ENCODE results near the gene NPHP4.

The NPHP4 gene

GRCh38 chr1:5947071-5947821 is 45.0 kb downstream of the NPHP4 start:
- no peak for DNase-seq

- DNase-seq: no peak
Measured at GRCh38 chr1:5945445-5945844, 46.8 kb downstream of the NPHP4 start.

GRCh38 chr1:5944843-5945167 is 47.4 kb downstream of the NPHP4 start:
- DNase-seq: no peak

GRCh38 chr1:5944154-5944842 is 47.9 kb downstream of the NPHP4 start:
- DNase-seq: no peak

GRCh38 chr1:5943343-5944124 is 48.7 kb downstream of the NPHP4 start:
- DNase-seq: no peak

GRCh38 chr1:5941671-5942070 is 50.6 kb downstream of the NPHP4 start:
- no peak for DNase-seq

- DNase-seq: no peak
Measured at GRCh38 chr1:5940723-5941407, 51.4 kb downstream of the NPHP4 start.

- no peak for DNase-seq
Measured at GRCh38 chr1:5939271-5940170, 52.7 kb downstream of the NPHP4 start.

GRCh38 chr1:5938101-5938646 is 54.1 kb downstream of the NPHP4 start:
- no peak for DNase-seq

- no peak for DNase-seq
Measured at GRCh38 chr1:5937373-5937857, 54.8 kb downstream of the NPHP4 start.

- no peak for DNase-seq
Measured at GRCh38 chr1:5936621-5937372, 55.4 kb downstream of the NPHP4 start.

- no peak for DNase-seq
Measured at GRCh38 chr1:5936126-5936525, 56.1 kb downstream of the NPHP4 start.

GRCh38 chr1:5935026-5935425 is 57.2 kb downstream of the NPHP4 start:
- no peak for DNase-seq

- no peak for DNase-seq
Measured at GRCh38 chr1:5934058-5934884, 58.0 kb downstream of the NPHP4 start.

GRCh38 chr1:5933676-5934057 is 58.6 kb downstream of the NPHP4 start:
- no peak for DNase-seq

- DNase-seq: no peak
Measured at GRCh38 chr1:5933050-5933449, 59.2 kb downstream of the NPHP4 start.

GRCh38 chr1:5928714-5929400 is 63.4 kb downstream of the NPHP4 start:
- no peak for DNase-seq

GRCh38 chr1:5927506-5928370 is 64.5 kb downstream of the NPHP4 start:
- DNase-seq: no peak
